GM23248 (cell line): ENCODE data around the gene ADPRH. TPM values are rescaled to one million over a fixed set of nuclear protein-coding genes. Genes with fewer than 3 reads are reported as not detected.

Experiments
- DNase-seq: peaks from one replicate; pipeline ENCODE4 v3.0.0-alpha.2; 2015
- H2AFZ ChIP-seq: fragments of 200-600 bp; sonication (generic); 2 replicates; pipeline ENCODE4 v1.6.1; 2016; ENCODE audit warnings: antibody characterized with exemption
- H3F3A ChIP-seq: fragments of 200-600 bp; sonication (generic); 2 replicates; pipeline ENCODE4 v1.6.1; 2016; ENCODE audit warnings: mild to moderate bottlenecking, antibody characterized with exemption, mixed run types; ENCODE audit not compliant: insufficient read depth
- H3K27ac ChIP-seq: fragments of 200-600 bp; sonication (generic); 2 replicates; pipeline ENCODE4 v1.5.1; 2016; ENCODE audit warnings: mild to moderate bottlenecking
- H3K27me3 ChIP-seq: fragments of 200-600 bp; sonication (generic); replicated peaks from 2 replicates; pipeline ENCODE4 v1.6.1; 2016; ENCODE audit warnings: mild to moderate bottlenecking; ENCODE audit not compliant: insufficient read depth
- H3K36me3 ChIP-seq: fragments of 200-600 bp; sonication (generic); 2 replicates; pipeline ENCODE4 v1.6.1; 2016; ENCODE audit warnings: low read depth, mild to moderate bottlenecking
- H3K4me1 ChIP-seq: fragments of 200-600 bp; sonication (generic); 2 replicates; pipeline ENCODE4 v1.6.1; 2016; ENCODE audit warnings: mild to moderate bottlenecking; ENCODE audit not compliant: insufficient read depth
- H3K4me2 ChIP-seq: fragments of 200-600 bp; sonication (generic); one replicate; pipeline ENCODE4 v1.6.1; 2016; ENCODE audit warnings: mild to moderate bottlenecking; ENCODE audit not compliant: unreplicated experiment
- H3K4me3 ChIP-seq: fragments of 200-600 bp; sonication (generic); 2 replicates; pipeline ENCODE4 v1.5.1; 2016; ENCODE audit warnings: mild to moderate bottlenecking
- H3K79me2 ChIP-seq: fragments of 200-600 bp; sonication (generic); 2 replicates; pipeline ENCODE4 v1.6.1; 2016; ENCODE audit warnings: mild to moderate bottlenecking; ENCODE audit not compliant: insufficient read depth
- H3K9ac ChIP-seq: fragments of 200-600 bp; sonication (generic); 2 replicates; pipeline ENCODE4 v1.6.1; 2016; ENCODE audit warnings: mild to moderate bottlenecking
- H3K9me2 ChIP-seq: fragments of 200-600 bp; sonication (generic); 2 replicates; pipeline ENCODE4 v1.6.1; 2016; ENCODE audit warnings: mixed run types, mild to moderate bottlenecking, moderate library complexity; ENCODE audit not compliant: insufficient read depth
- H3K9me3 ChIP-seq: fragments of 200-600 bp; sonication (generic); one replicate; pipeline ENCODE4 v1.6.1; 2017; ENCODE audit warnings: low read depth
- H4K20me1 ChIP-seq: fragments of 200-600 bp; sonication (generic); 2 replicates; pipeline ENCODE4 v1.6.0; 2016; ENCODE audit not compliant: insufficient read depth
- EZH2 ChIP-seq: fragments of 200-600 bp; sonication (generic); IDR thresholded peaks from 2 replicates; pipeline ENCODE4 v1.6.1; 2018; ENCODE audit warnings: antibody characterized with exemption, mild to moderate bottlenecking; ENCODE audit not compliant: insufficient read depth, poor library complexity, severe bottlenecking
- EZH2phosphoT487 ChIP-seq: fragments of 200-600 bp; sonication (generic); IDR thresholded peaks from 2 replicates; pipeline ENCODE4 v1.6.1; 2018; ENCODE audit warnings: antibody characterized with exemption, moderate library complexity, mild to moderate bottlenecking, low read depth; ENCODE audit not compliant: insufficient read depth
- WGBS, 2 experiments: methylation state at CpG; one replicate each; pipeline ENCODE4 v1.1.6; 2015 to 2017; ENCODE audit warnings: low lambda C conversion rate in 2 of 2, low coverage in 1 of 2; ENCODE audit errors: missing lambda C conversion rate in 2 of 2; 5-methylcytosine and 5-hydroxymethylcytosine counted together
- in situ Hi-C: fragments of 300-500 bp; cut with MboI; formaldehyde crosslinking; loops from 2 replicates; pipeline ENCODE4 v1.15.0; 2020
- polyA plus RNA-seq: library from polyadenylated mRNA; unstranded; fragments of >200 nt; fragmentation: Nextera tagmentation; extraction: Ambion mirVana; gene quantifications from 2 replicates; pipeline ENCODE4 v1.2.1, GENCODE V29; 2016
- total RNA-seq: library from RNA; depleted of rRNA; stranded (reverse); fragments of >200 nt; shearing (Covaris generic); gene quantifications from 2 replicates; pipeline ENCODE4 v1.2.3, GENCODE V29; 2014

ADPRH gene
- total and polyA plus RNA-seq, 2 experiments from 2014 or later, result 2.1 to 2.3 TPM

DNA sequence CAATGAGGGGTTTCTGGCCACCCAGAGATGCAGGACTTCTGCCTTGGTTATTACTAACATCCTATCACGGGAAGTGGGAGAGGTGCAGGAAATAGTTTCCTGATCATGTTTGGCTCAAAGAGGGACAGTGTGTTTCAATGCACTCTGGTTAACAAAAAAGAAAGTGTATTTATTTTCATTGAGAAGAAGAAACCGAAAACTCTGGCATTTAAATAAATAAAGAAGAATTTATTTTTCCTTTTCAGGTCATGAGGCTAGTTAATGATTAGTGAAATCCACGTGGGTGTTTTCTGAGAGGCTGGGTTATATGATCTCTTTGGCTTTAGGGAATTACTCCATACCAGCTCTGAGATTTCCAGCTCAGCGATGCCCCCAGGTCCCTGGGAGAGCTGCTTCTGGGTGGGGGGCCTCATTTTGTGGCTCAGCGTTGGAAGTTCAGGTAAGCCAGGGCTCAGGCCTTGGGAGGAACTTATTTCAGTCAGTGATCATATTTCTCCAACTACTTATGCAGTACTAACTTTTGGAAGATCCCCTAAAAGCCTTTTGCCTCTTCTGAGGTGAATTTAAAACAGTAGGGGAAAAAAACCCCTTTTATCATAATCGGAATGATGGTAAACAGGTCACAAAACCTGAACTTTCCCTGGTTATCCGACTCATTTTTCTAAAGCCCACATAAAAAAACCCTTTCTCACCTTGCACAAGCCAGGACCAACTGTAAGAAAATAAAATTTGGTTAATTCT lies 18.4 kb downstream of the ADPRH start, which contains the start of gene PLA1A:
TSS of gene PLA1A (plus strand) at position 338 of the 741 bp plus-strand sequence. CDS start at position 367, 29 bp downstream.
- WGBS, 2 experiments, result 54 to 64% methylated on average over 7 of the region's 7 CpGs
- DNase-seq, result no peak
- no peak within 1 kb of the TSS for H3K27ac ChIP-seq
- no peaks in the 10 kb centered on the region for H3K9me2 ChIP-seq
- no peak within 1 kb of the TSS for H3K4me2 ChIP-seq
- H3F3A ChIP-seq, result no peaks in the 10 kb centered on the region
- H4K20me1 ChIP-seq, result no peaks in the 10 kb centered on the region
- H3K9ac ChIP-seq, result no peak within 1 kb of the TSS
- H3K4me3 ChIP-seq, result no peak within 1 kb of the TSS
- in situ Hi-C loops, result no loop called here
- peak within 1 kb of the TSS; percentile 31; the same call in 1 of the 2 replicates for H2AFZ ChIP-seq
- no peaks in the 10 kb centered on the region for H3K79me2 ChIP-seq
- no peaks in the 10 kb centered on the region for H3K9me3 ChIP-seq
- H3K4me1 ChIP-seq, result no peaks in the 10 kb centered on the region
- H3K36me3 ChIP-seq, result no peaks in the 10 kb centered on the region
- no peaks in the 10 kb centered on the region for H3K27me3 ChIP-seq
- TF ChIP-seq EZH2phosphoT487 (no peak), EZH2 (no peak)

DNA sequence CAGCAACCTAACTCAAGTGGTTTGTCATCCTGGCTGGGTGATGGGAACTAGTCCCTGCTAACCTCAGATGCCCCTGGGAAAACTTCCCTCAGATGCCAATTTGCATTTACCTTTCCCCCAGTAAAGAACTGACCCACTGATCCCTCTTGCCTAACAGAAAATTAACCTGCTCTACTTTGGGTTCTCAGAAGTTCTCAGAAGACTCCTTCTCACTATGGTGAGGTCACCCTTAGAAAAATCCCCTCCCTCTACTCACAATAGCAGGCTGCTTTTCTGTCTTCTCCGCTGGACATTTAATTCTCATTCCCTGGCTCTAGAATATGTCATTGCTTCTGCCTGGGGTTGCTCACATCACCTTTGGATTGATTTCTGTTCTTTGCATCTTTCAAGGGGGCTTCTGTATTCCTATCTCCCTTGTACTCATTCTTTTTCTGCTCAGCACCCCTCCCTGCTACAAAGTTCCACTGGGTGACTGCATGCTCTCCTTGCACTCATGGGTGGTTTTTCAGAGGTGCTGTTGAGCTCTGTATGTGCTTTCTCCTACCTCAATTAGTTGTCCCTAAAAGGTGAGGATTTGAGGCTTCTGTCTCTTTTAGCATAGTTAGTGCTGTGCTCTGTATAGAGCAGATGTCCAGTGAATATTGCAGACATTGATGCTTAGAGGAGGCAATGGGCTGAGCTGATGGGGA lies 19.3 kb downstream of the ADPRH start:
- Histone ChIP-seq H3K36me3 (no peaks in the 10 kb centered on the region), H3K9me3 (no peaks in the 10 kb centered on the region), H4K20me1 (no peaks in the 10 kb centered on the region), H3K4me3 (no peak overlapping the region), H3K27me3 (no peaks in the 10 kb centered on the region), H3K4me1 (no peaks in the 10 kb centered on the region), H3K79me2 (no peaks in the 10 kb centered on the region), H3K4me2 (no peak overlapping the region), H3F3A (no peaks in the 10 kb centered on the region), H2AFZ (no peak overlapping the region), H3K9me2 (no peaks in the 10 kb centered on the region), H3K9ac (no peak overlapping the region), H3K27ac (no peak overlapping the region)
- 97 to 100% methylated on average over 1 of the region's 1 CpG for WGBS, 2 experiments
- TF ChIP-seq EZH2, result no peak
- no peak for TF ChIP-seq EZH2phosphoT487
- in situ Hi-C loops, result no loop called here
- DNase-seq, result no peak

GRCh38 chr3:119599558-119600174 lies 20.4 kb downstream of the ADPRH start:
- in situ Hi-C loops, result no loop called here
- Histone ChIP-seq H3K4me3 (no peak overlapping the region), H4K20me1 (no peaks in the 10 kb centered on the region), H2AFZ (no peak overlapping the region), H3F3A (no peaks in the 10 kb centered on the region), H3K4me1 (peaks cover under 1% of the 10 kb centered on the region; the same call in 1 of the 2 replicates), H3K4me2 (no peak overlapping the region), H3K27ac (no peak overlapping the region), H3K9me2 (no peaks in the 10 kb centered on the region), H3K36me3 (no peaks in the 10 kb centered on the region), H3K9me3 (no peaks in the 10 kb centered on the region), H3K79me2 (no peaks in the 10 kb centered on the region), H3K27me3 (no peaks in the 10 kb centered on the region), H3K9ac (no peak overlapping the region)
- DNase-seq, result no peak
- 81 to 86% methylated on average over 6 of the region's 6 CpGs for WGBS, 2 experiments
- TF ChIP-seq EZH2phosphoT487 (no peak), EZH2 (no peak)

- Histone ChIP-seq H2AFZ (no peak overlapping the region), H3K79me2 (no peaks in the 10 kb centered on the region), H3K4me3 (no peak overlapping the region), H3K27me3 (no peaks in the 10 kb centered on the region), H3K9me3 (no peaks in the 10 kb centered on the region), H4K20me1 (no peaks in the 10 kb centered on the region), H3K4me1 (peaks cover 8% of the 10 kb centered on the region; the same call in 1 of the 2 replicates), H3K36me3 (no peaks in the 10 kb centered on the region), H3K27ac (no peak overlapping the region), H3K9ac (no peak overlapping the region), H3F3A (no peaks in the 10 kb centered on the region), H3K9me2 (no peaks in the 10 kb centered on the region), H3K4me2 (no peak overlapping the region)
- in situ Hi-C loops, result no loop called here
- TF ChIP-seq EZH2, result no peak
- TF ChIP-seq EZH2phosphoT487, result no peak
- peak; percentile 25 for DNase-seq
- 36 to 43% methylated on average over 5 of the region's 5 CpGs for WGBS, 2 experiments
These were observed 21.4 kb downstream of the ADPRH start for GRCh38 chr3:119600732-119601131.
